GM12878 (cell line): ENCODE data around the gene BMP7. TPM values are rescaled to one million over a fixed set of nuclear protein-coding genes. Genes with fewer than 3 reads are reported as not detected.

ENCODE experiments used
- ATAC-seq: fragments of 200-7000 bp; cut with Tn5 transposase; 3 replicates; pipeline ENCODE4 v1.9.1; 2020; ENCODE audit warnings: mild to moderate bottlenecking, moderate library complexity
- BruUV-seq: library from RNA; stranded (reverse); fragments of 400-500 nt; replicated peaks from 2 replicates; lab custom pipeline; 2021; lab: Mats Ljungman, UMichigan
- CTCF ChIA-PET: fragments of 300-600 bp; sonication (Branson Sonifier 250); formaldehyde crosslinking; extraction: SDS; loops from one replicate; lab custom pipeline; 2021; ENCODE audit warnings: inconsistent platforms; lab: Yijun Ruan, JAX
- POLR2A ChIA-PET: fragments of 350-600 bp; formaldehyde crosslinking; extraction: SDS; loops from one replicate; lab custom pipeline; 2021; ENCODE audit warnings: inconsistent platforms; lab: Charles Lee
- RAD21 ChIA-PET: fragments of 300-600 bp; sonication (Branson Sonifier 250); formaldehyde crosslinking; loops from one replicate; lab custom pipeline; 2023; ENCODE audit warnings: antibody characterized with exemption; ENCODE audit not compliant: unreplicated experiment; lab: Charles Lee
- SMC1A ChIA-PET: fragments of 300-600 bp; sonication (Branson Sonifier 250); formaldehyde crosslinking; loops from one replicate; lab custom pipeline; 2023; ENCODE audit not compliant: unreplicated experiment, uncharacterized antibody; lab: Charles Lee
- DNase-seq: peaks from one replicate; pipeline ENCODE4 v3.0.0-alpha.2; 2011; ENCODE audit warnings: low read depth, low spot score
- FAIRE-seq: peaks from 3 replicates; lab custom pipeline; 2011; peaks lifted over from hg19 to GRCh38; lab: Jason Lieb, UNC
- H2AFZ ChIP-seq: 2 replicates; pipeline ENCODE4 v1.6.0; 2011; ENCODE audit warnings: low read depth, low read length, control low read depth; ENCODE audit not compliant: control insufficient read depth
- H3K27ac ChIP-seq: 2 replicates; pipeline ENCODE4 v1.5.1; 2011; ENCODE audit warnings: control low read depth; ENCODE audit not compliant: control insufficient read depth, insufficient read depth
- H3K27me3 ChIP-seq, 2 experiments: replicated peaks in 1 of 2; 2 replicates each; pipeline versions ENCODE4 v1.6.0 to v1.6.1; 2011; ENCODE audit warnings: low read length in 1 of 2; ENCODE audit not compliant: control insufficient read depth in 2 of 2, insufficient read depth in 2 of 2
- H3K36me3 ChIP-seq, 2 experiments: 2 replicates each; pipeline ENCODE4 v1.5.1; 2011; ENCODE audit warnings: low read length in 1 of 2; ENCODE audit not compliant: control insufficient read depth in 2 of 2, insufficient read depth in 2 of 2
- H3K4me1 ChIP-seq: 2 replicates; pipeline ENCODE4 v1.6.1; 2011; ENCODE audit warnings: mild to moderate bottlenecking, low read length, moderate library complexity, mixed read lengths; ENCODE audit not compliant: control insufficient read depth, insufficient read depth
- H3K4me2 ChIP-seq: 2 replicates; pipeline ENCODE4 v1.6.0; 2011; ENCODE audit warnings: control low read depth; ENCODE audit not compliant: control insufficient read depth, insufficient read depth
- H3K4me3 ChIP-seq: fragments of 200-600 bp; sonication (generic); 2 replicates; pipeline ENCODE4 v1.5.1; 2016
- H3K79me2 ChIP-seq: 2 replicates; pipeline ENCODE4 v1.6.0; 2011; ENCODE audit warnings: low read length; ENCODE audit not compliant: control insufficient read depth, insufficient read depth
- H3K9ac ChIP-seq: 2 replicates; pipeline ENCODE4 v1.8.0; 2011; ENCODE audit warnings: low read length, control low read depth, mixed read lengths; ENCODE audit not compliant: control insufficient read depth, insufficient read depth
- H3K9me3 ChIP-seq: replicated peaks from 3 replicates; pipeline ENCODE4 v1.5.1; 2011; ENCODE audit warnings: mild to moderate bottlenecking, low read length; ENCODE audit not compliant: control insufficient read depth, insufficient read depth
- H4K20me1 ChIP-seq: 2 replicates; pipeline ENCODE4 v1.6.0; 2011; ENCODE audit not compliant: control insufficient read depth, insufficient read depth
- ASH2L ChIP-seq: fragments of 300-600, 200-600 bp; sonication (generic); IDR thresholded peaks from 2 replicates; pipeline ENCODE4 v1.6.1; 2017; ENCODE audit warnings: low read depth, mild to moderate bottlenecking, borderline replicate concordance
- BCLAF1 ChIP-seq: fragments of 450-650 bp; IDR thresholded peaks from 2 replicates; pipeline ENCODE4 v1.6.1; 2017; ENCODE audit warnings: antibody characterized with exemption, mild to moderate bottlenecking, moderate library complexity
- ETV6 ChIP-seq, 2 experiments: fragments of 450-650 bp in 1 of 2; IDR thresholded peaks in 1 of 2; conservative IDR thresholded peaks in 1 of 2; 2 replicates each; pipeline ENCODE4 v1.6.1; 2014; ENCODE audit warnings: antibody characterized with exemption in 1 of 2, borderline replicate concordance in 1 of 2, low read depth in 1 of 2, mild to moderate bottlenecking in 1 of 2, moderate library complexity in 1 of 2
- ZNF687 ChIP-seq: fragments of 450-650 bp; IDR thresholded peaks from 2 replicates; pipeline ENCODE4 v1.6.1; 2017; ENCODE audit warnings: mild to moderate bottlenecking, moderate library complexity
- WGBS: methylation state at CpG from one replicate; pipeline ENCODE4 v1.1.6; 2016; ENCODE audit warnings: low lambda C conversion rate; ENCODE audit not compliant: insufficient replicate concordance, insufficient coverage; ENCODE audit errors: missing lambda C conversion rate; 5-methylcytosine and 5-hydroxymethylcytosine counted together
- in situ Hi-C: fragments of 300-500 bp; cut with MboI; formaldehyde crosslinking; loops from 9 replicates; pipeline ENCODE4 v1.14.3; 2018; ENCODE audit warnings: mixed read lengths
- intact Hi-C: fragments of 100-400 bp; cut with micrococcal nuclease; formaldehyde crosslinking; loops from one replicate; pipeline ENCODE4 v1.14.2; 2022; ENCODE audit not compliant: unreplicated experiment
- polyA plus RNA-seq, 11 experiments: library from polyadenylated mRNA; depleted of rRNA in 4 of 11; unstranded in 6 of 11; stranded (reverse) in 5 of 11; fragments of >200 nt; fragmentation: Nextera tagmentation in 4 of 11; fragmentation: Illumina TruSeq in 1 of 11; extraction: Ambion mirVana in 4 of 11; extraction: Trizol in 1 of 11; gene quantifications; 1 replicate in 1 of 11; 2 replicates in 10 of 11; pipeline versions ENCODE4 v1.2.1 to v1.2.3, GENCODE V29; 2011 to 2016; ENCODE audit warnings: inconsistent platforms in 2 of 11, missing spikeins in 2 of 11, low read depth in 1 of 11
- total RNA-seq, 4 experiments: library from RNA; depleted of rRNA in 3 of 4; stranded (reverse); fragments of >200 nt in 3 of 4; fragmentation: Illumina TruSeq in 1 of 4; extraction: Trizol in 1 of 4; gene quantifications; 2 replicates each; pipeline versions ENCODE4 v1.2.1 to v1.2.3, GENCODE V29; 2013 to 2021
- TF ChIP-seq, protein P1 (sequence below): IDR thresholded peaks from 2 replicates; pipeline ENCODE4 v1.6.1; 2011; ENCODE audit warnings: borderline replicate concordance, low read depth, mild to moderate bottlenecking, moderate library complexity, mixed read lengths, low read length; ENCODE audit not compliant: insufficient read depth; ENCODE audit errors: extremely low read length

Gene BMP7
- total and polyA plus RNA-seq, 10 of the 15 experiments (the other 5 are each of a cell fraction or from before 2014, with no cell fraction given) = 0.18 to 0.51 (median 0.28) TPM; not detected in 7

- ChIA-PET CTCF (no interaction called here), POLR2A (no interaction called here), SMC1A (no interaction called here), RAD21 (no interaction called here)
- no peak overlapping the region for H3K4me3 ChIP-seq
- no peak overlapping the region for H3K27ac ChIP-seq
- intact Hi-C loops = no loop called here
- no TSS peak for BruUV-seq
- no peak for FAIRE-seq
- no peaks in the 10 kb centered on the region for H3K36me3 ChIP-seq
- no peak for DNase-seq
- no peak overlapping the region for H3K4me2 ChIP-seq
- no peaks in the 10 kb centered on the region for H3K4me1 ChIP-seq
- whole genome bisulfite sequencing = 31% methylated on average over 8 of the region's 8 CpGs
- TF ChIP-seq BCLAF1 (no peak), ZNF687 (no peak), ETV6 (conservative IDR thresholded peaks at IDR 0.05 in 1 of 2, IDR thresholded peaks at IDR 0.05 in 1 of 2; ENCODE audit: borderline replicate concordance in 1 of 2, low read depth in 1 of 2) (no peak), ASH2L (no peak)
- TF ChIP-seq, protein P1, sequence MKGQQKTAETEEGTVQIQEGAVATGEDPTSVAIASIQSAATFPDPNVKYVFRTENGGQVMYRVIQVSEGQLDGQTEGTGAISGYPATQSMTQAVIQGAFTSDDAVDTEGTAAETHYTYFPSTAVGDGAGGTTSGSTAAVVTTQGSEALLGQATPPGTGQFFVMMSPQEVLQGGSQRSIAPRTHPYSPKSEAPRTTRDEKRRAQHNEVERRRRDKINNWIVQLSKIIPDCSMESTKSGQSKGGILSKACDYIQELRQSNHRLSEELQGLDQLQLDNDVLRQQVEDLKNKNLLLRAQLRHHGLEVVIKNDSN = no peak
- H3K9me3 ChIP-seq = no peaks in the 10 kb centered on the region; the same call in 2 of the 3 replicates
- H3K79me2 ChIP-seq = no peaks in the 10 kb centered on the region
- no peaks in the 10 kb centered on the region; the same call in 1 of the 2 replicates for H4K20me1 ChIP-seq
- H3K27me3 ChIP-seq = peaks cover 0 to 3% of the 10 kb centered on the region in 2 experiments; a peak in 2 of 4 replicates
- in situ Hi-C loops = no loop called here
- ATAC-seq = peak; percentile 31; the same call in 1 of the 3 replicates
- no peak overlapping the region for H3K9ac ChIP-seq
- H2AFZ ChIP-seq = no peak overlapping the region
Measured at GRCh38 chr20:57160985-57161384, 105.5 kb downstream of the BMP7 start.
